DND-41 (cell line): ENCODE measurements around the gene MROH2A.

Source experiments
- ATAC-seq: fragments of 200-7000 bp; cut with Tn5 transposase; 3 replicates; pipeline ENCODE4 v1.9.1; 2021; ENCODE audit warnings: low read depth; ENCODE audit not compliant: insufficient read depth
- DNase-seq: peaks from one replicate; pipeline ENCODE4 v3.0.0-alpha.2; 2020
- H2AFZ ChIP-seq: 2 replicates; pipeline ENCODE4 v1.6.0; 2012; ENCODE audit warnings: low read depth, low read length
- H3K27ac ChIP-seq: 2 replicates; pipeline ENCODE4 v1.5.1; 2012; ENCODE audit warnings: low read length, inconsistent platforms
- H3K27me3 ChIP-seq: fragments of 200-600 bp; sonication (generic); 2 replicates; pipeline ENCODE4 v1.6.0; 2012; ENCODE audit warnings: low read length, mild to moderate bottlenecking, inconsistent platforms; ENCODE audit not compliant: insufficient read depth, poor library complexity
- H3K36me3 ChIP-seq: 2 replicates; pipeline ENCODE4 v1.5.1; 2012; ENCODE audit warnings: low read length, inconsistent platforms; ENCODE audit not compliant: insufficient read depth
- H3K4me1 ChIP-seq: 2 replicates; pipeline ENCODE4 v1.5.1; 2012; ENCODE audit warnings: mild to moderate bottlenecking, low read length; ENCODE audit not compliant: insufficient read depth
- H3K4me2 ChIP-seq: 2 replicates; pipeline ENCODE4 v1.6.0; 2012; ENCODE audit warnings: mild to moderate bottlenecking, moderate library complexity, low read length, inconsistent platforms; ENCODE audit not compliant: insufficient read depth
- H3K4me3 ChIP-seq, 2 experiments: fragments of 200-600 bp in 1 of 2; shearing (Covaris generic) in 1 of 2; 2 replicates each; pipeline ENCODE4 v1.5.1; 2012 to 2016; ENCODE audit warnings: inconsistent platforms in 2 of 2, low read length in 2 of 2, mild to moderate bottlenecking in 2 of 2, low read depth in 1 of 2, moderate library complexity in 1 of 2
- H3K79me2 ChIP-seq: 2 replicates; pipeline ENCODE4 v1.6.0; 2012; ENCODE audit warnings: low read length, inconsistent platforms; ENCODE audit not compliant: insufficient read depth
- H3K9ac ChIP-seq: 2 replicates; pipeline ENCODE4 v1.6.0; 2012; ENCODE audit warnings: low read depth, mild to moderate bottlenecking, inconsistent platforms, low read length, moderate library complexity
- H3K9me3 ChIP-seq: 2 replicates; pipeline ENCODE4 v1.5.1; 2012; ENCODE audit warnings: low read length, moderate library complexity, mild to moderate bottlenecking, inconsistent platforms; ENCODE audit not compliant: insufficient read depth, severe bottlenecking
- H4K20me1 ChIP-seq: 2 replicates; pipeline ENCODE4 v1.6.0; 2012; ENCODE audit warnings: low read length; ENCODE audit not compliant: insufficient read depth
- CTCF ChIP-seq: IDR thresholded peaks from 2 replicates; pipeline ENCODE4 v1.5.1; 2012; ENCODE audit warnings: borderline replicate concordance, low read length, moderate library complexity, mild to moderate bottlenecking; ENCODE audit not compliant: poor library complexity, severe bottlenecking; ENCODE audit errors: extremely low read depth
- EZH2 ChIP-seq: IDR thresholded peaks from 3 replicates; pipeline ENCODE4 v1.6.1; 2012; ENCODE audit warnings: borderline replicate concordance, low read depth, mild to moderate bottlenecking, moderate library complexity, low read length, inconsistent platforms; ENCODE audit not compliant: severe bottlenecking

The MROH2A gene

DNA sequence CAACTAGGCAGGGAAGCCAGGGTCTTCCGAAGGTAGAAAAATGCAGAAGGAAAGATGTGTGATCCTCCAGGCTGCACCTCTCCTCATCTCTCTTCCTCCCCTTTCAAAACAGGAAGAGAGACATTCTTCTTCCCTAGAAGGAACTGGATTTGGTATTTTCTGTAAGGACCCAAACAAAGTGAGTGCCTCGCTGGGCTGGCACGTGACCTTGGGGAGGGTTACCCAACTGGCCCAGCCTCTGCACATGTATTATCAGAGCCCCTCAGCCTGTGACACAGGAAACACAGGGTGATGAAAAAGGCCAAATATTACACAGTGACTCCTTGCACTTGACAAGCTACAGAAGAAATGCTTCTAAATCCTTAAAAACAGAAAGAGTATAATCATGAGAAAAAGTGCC lies 73.9 kb downstream of the MROH2A start:
- Histone ChIP-seq H2AFZ (no peak overlapping the region), H3K4me2 (peak overlapping the region; percentile 84), H4K20me1 (peaks cover 60% of the 10 kb centered on the region), H3K27me3 (no peaks in the 10 kb centered on the region), H3K27ac (peak overlapping the region; percentile 99), H3K36me3 (peaks cover 71% of the 10 kb centered on the region), H3K4me3 (peak overlapping the region in 1 of 2 experiments; percentile 94; a peak in 2 of 4 replicates), H3K4me1 (peaks cover 65% of the 10 kb centered on the region), H3K9me3 (no peaks in the 10 kb centered on the region), H3K9ac (peak overlapping the region; percentile 99), H3K79me2 (peaks cover 81% of the 10 kb centered on the region)
- DNase-seq = no peak
- ATAC-seq = no peak
- no peak for TF ChIP-seq EZH2
- no peak for TF ChIP-seq CTCF

GRCh38 chr2:233853353-233853752 lies 75.2 kb downstream of the MROH2A start:
- Histone ChIP-seq H3K4me1 (peaks cover 60% of the 10 kb centered on the region), H3K4me2 (peak overlapping the region; percentile 84), H4K20me1 (peaks cover 49% of the 10 kb centered on the region), H3K27me3 (no peaks in the 10 kb centered on the region), H3K4me3 (peak overlapping the region; percentile 94), H3K9me3 (no peaks in the 10 kb centered on the region), H3K9ac (peak overlapping the region; percentile 99), H2AFZ (peak overlapping the region; percentile 87; the same call in 1 of the 2 replicates), H3K27ac (peak overlapping the region; percentile 99), H3K79me2 (peaks cover 68% of the 10 kb centered on the region), H3K36me3 (peaks cover 58% of the 10 kb centered on the region)
- no peak for DNase-seq
- no peak for ATAC-seq
- TF ChIP-seq EZH2 (no peak), CTCF (no peak)

GRCh38 chr2:233853883-233854240 lies 75.7 kb downstream of the MROH2A start:
- Histone ChIP-seq H3K4me3 (peak overlapping the region; percentile 94), H3K27ac (peak overlapping the region; percentile 99), H2AFZ (peak overlapping the region; percentile 87), H3K9me3 (no peaks in the 10 kb centered on the region), H3K4me1 (peaks cover 55% of the 10 kb centered on the region), H3K79me2 (peaks cover 63% of the 10 kb centered on the region), H3K36me3 (peaks cover 53% of the 10 kb centered on the region), H3K27me3 (no peaks in the 10 kb centered on the region), H3K4me2 (peak overlapping the region; percentile 84), H4K20me1 (peaks cover 44% of the 10 kb centered on the region), H3K9ac (peak overlapping the region; percentile 99)
- no peak for TF ChIP-seq CTCF
- DNase-seq = peak; percentile 27
- ATAC-seq = peak; percentile 8
